H9 (cell line): ENCODE measurements around the gene MICALL1. TPM values are rescaled to one million over a fixed set of nuclear protein-coding genes. Genes with fewer than 3 reads are reported as not detected.
A peak's percentile ranks its signal among the peaks of the same experiment; 100 is the strongest.

Source experiments
- DNase-seq: peaks from one replicate; pipeline ENCODE4 v3.0.0-alpha.2; 2017
- H2AFZ ChIP-seq: one replicate; pipeline ENCODE4 v1.6.1; 2013; ENCODE audit warnings: mild to moderate bottlenecking, low read length, control low read depth, moderate library complexity
- H2AK5ac ChIP-seq: 2 replicates; pipeline ENCODE4 v1.6.1; 2013; ENCODE audit warnings: low read length, control low read depth, mixed read lengths; ENCODE audit not compliant: insufficient read length
- H2BK120ac ChIP-seq: one replicate; pipeline ENCODE4 v1.6.1; 2013; ENCODE audit warnings: low read depth, mild to moderate bottlenecking, low read length, control low read depth, inconsistent platforms; ENCODE audit not compliant: poor library complexity, severe bottlenecking
- H2BK12ac ChIP-seq: 2 replicates; pipeline ENCODE4 v1.6.1; 2013; ENCODE audit warnings: low read length, control low read depth, mixed read lengths, low read depth; ENCODE audit not compliant: insufficient read length
- H2BK15ac ChIP-seq: 2 replicates; pipeline ENCODE4 v1.6.1; 2013; ENCODE audit warnings: low read depth, low read length, control low read depth
- H2BK20ac ChIP-seq: one replicate; pipeline ENCODE4 v1.6.1; 2013; ENCODE audit warnings: low read depth, mild to moderate bottlenecking, low read length, control low read depth, inconsistent platforms; ENCODE audit not compliant: poor library complexity, severe bottlenecking
- H2BK5ac ChIP-seq: 2 replicates; pipeline ENCODE4 v1.6.1; 2013; ENCODE audit warnings: low read length, control low read depth, mixed read lengths; ENCODE audit not compliant: insufficient read length
- H3K14ac ChIP-seq: 2 replicates; pipeline ENCODE4 v1.6.1; 2013; ENCODE audit warnings: low read length, control low read depth; ENCODE audit not compliant: insufficient read depth
- H3K18ac ChIP-seq: 2 replicates; pipeline ENCODE4 v1.6.1; 2013; ENCODE audit warnings: low read depth, mild to moderate bottlenecking, mixed read lengths, low read length, control low read depth; ENCODE audit not compliant: insufficient read length
- H3K23ac ChIP-seq: 2 replicates; pipeline ENCODE4 v1.6.1; 2013; ENCODE audit warnings: low read length, control low read depth, mixed read lengths, low read depth; ENCODE audit not compliant: insufficient read length
- H3K23me2 ChIP-seq: 2 replicates; pipeline ENCODE4 v1.6.1; 2013; ENCODE audit warnings: low read depth, mild to moderate bottlenecking, mixed read lengths, low read length, control low read depth; ENCODE audit not compliant: insufficient read length, poor library complexity, severe bottlenecking
- H3K27ac ChIP-seq: 2 replicates; pipeline ENCODE4 v1.5.1; 2013; ENCODE audit warnings: low read length, control low read depth, mixed read lengths, low read depth; ENCODE audit not compliant: insufficient read length
- H3K27me3 ChIP-seq: 2 replicates; pipeline ENCODE4 v1.6.1; 2013; ENCODE audit warnings: low read length, control low read depth, inconsistent platforms; ENCODE audit not compliant: insufficient read depth
- H3K4ac ChIP-seq: 2 replicates; pipeline ENCODE4 v1.6.1; 2013; ENCODE audit warnings: low read depth, mild to moderate bottlenecking, control low read depth, inconsistent platforms, low read length, moderate library complexity
- H3K4me1 ChIP-seq: 2 replicates; pipeline ENCODE4 v1.6.1; 2013; ENCODE audit warnings: low read length, control low read depth, inconsistent platforms; ENCODE audit not compliant: insufficient read depth
- H3K4me2 ChIP-seq: 2 replicates; pipeline ENCODE4 v1.6.1; 2013; ENCODE audit warnings: low read length, control low read depth, mixed read lengths; ENCODE audit not compliant: insufficient read length, insufficient read depth
- H3K56ac ChIP-seq: 2 replicates; pipeline ENCODE4 v1.6.1; 2013; ENCODE audit warnings: low read depth, mild to moderate bottlenecking, mixed read lengths, low read length, control low read depth; ENCODE audit not compliant: insufficient read length
- H3K79me1 ChIP-seq: 2 replicates; pipeline ENCODE4 v1.6.1; 2013; ENCODE audit warnings: low read depth, mild to moderate bottlenecking, moderate library complexity, low read length, control low read depth, inconsistent platforms; ENCODE audit not compliant: insufficient read depth, poor library complexity, severe bottlenecking
- H3K79me2 ChIP-seq: 2 replicates; pipeline ENCODE4 v1.6.1; 2013; ENCODE audit warnings: low read length, control low read depth, inconsistent platforms; ENCODE audit not compliant: insufficient read depth
- H3K9ac ChIP-seq: 2 replicates; pipeline ENCODE4 v1.6.1; 2013; ENCODE audit warnings: low read length, control low read depth, mixed read lengths; ENCODE audit not compliant: insufficient read length; ENCODE audit errors: extremely low read depth
- H3K9me3 ChIP-seq: one replicate; pipeline ENCODE4 v1.6.1; 2013; ENCODE audit warnings: low read depth, low read length, inconsistent platforms; ENCODE audit not compliant: control insufficient read depth
- H3T11ph ChIP-seq: one replicate; pipeline ENCODE4 v1.6.1; 2013; ENCODE audit warnings: mild to moderate bottlenecking, low read length, control low read depth, inconsistent platforms
- H4K20me1 ChIP-seq: one replicate; pipeline ENCODE4 v1.6.1; 2013; ENCODE audit not compliant: control insufficient read depth, insufficient read length, insufficient read depth
- H4K5ac ChIP-seq: 2 replicates; pipeline ENCODE4 v1.6.1; 2013; ENCODE audit warnings: low read depth, mild to moderate bottlenecking, mixed read lengths, low read length, control low read depth; ENCODE audit not compliant: insufficient read length
- H4K8ac ChIP-seq: replicated peaks from 2 replicates; pipeline ENCODE4 v1.6.1; 2013; ENCODE audit warnings: low read length, control low read depth, mixed read lengths, low read depth; ENCODE audit not compliant: insufficient read length
- H4K91ac ChIP-seq: 2 replicates; pipeline ENCODE4 v1.6.1; 2013; ENCODE audit warnings: low read depth, mild to moderate bottlenecking, moderate library complexity, mixed read lengths, low read length, control low read depth; ENCODE audit not compliant: insufficient read length
- H3K27ac Mint-ChIP-seq, 3 experiments: 2 replicates in 2 of 3; 3 replicates in 1 of 3; pipeline ENCODE4 v1.8.0; 2020 to 2021; ENCODE audit warnings: mixed read lengths in 3 of 3, mild to moderate bottlenecking in 1 of 3, moderate library complexity in 1 of 3
- H3K27me3 Mint-ChIP-seq: 2 replicates; pipeline ENCODE4 v1.8.0; 2021; ENCODE audit warnings: low read depth, mild to moderate bottlenecking, moderate library complexity, mixed read lengths
- H3K36me3 Mint-ChIP-seq, 3 experiments: 2 replicates in 2 of 3; 3 replicates in 1 of 3; pipeline ENCODE4 v1.8.0; 2020 to 2021; ENCODE audit warnings: low read depth in 3 of 3, mixed read lengths in 3 of 3; ENCODE audit not compliant: insufficient read depth in 1 of 3
- H3K4me1 Mint-ChIP-seq, 2 experiments: 2 replicates each; pipeline ENCODE4 v1.8.0; 2020; ENCODE audit warnings: mixed read lengths in 2 of 2
- H3K4me3 Mint-ChIP-seq, 2 experiments: 2 replicates in 1 of 2; 3 replicates in 1 of 2; pipeline ENCODE4 v1.8.0; 2020 to 2021; ENCODE audit warnings: mild to moderate bottlenecking in 2 of 2, mixed read lengths in 2 of 2, moderate library complexity in 1 of 2
- H3K9me3 Mint-ChIP-seq, 2 experiments: 2 replicates in 1 of 2; 3 replicates in 1 of 2; pipeline ENCODE4 v1.8.0; 2020; ENCODE audit warnings: mild to moderate bottlenecking in 2 of 2, mixed read lengths in 2 of 2, moderate library complexity in 1 of 2
- WGBS: extraction: QIAGEN DNeasy Blood & Tissue Kit; methylation state at CpG from one replicate; pipeline ENCODE4 v1.1.7; 2013; ENCODE audit warnings: missing lambda C conversion rate, low lambda C conversion rate, mixed read lengths; ENCODE audit not compliant: insufficient read length; ENCODE audit errors: extremely low coverage; 5-methylcytosine and 5-hydroxymethylcytosine counted together
- total RNA-seq: library from RNA; stranded (reverse); gene quantifications from 2 replicates; pipeline ENCODE4 v1.2.1, GENCODE V29; 2021
- TF ChIP-seq, protein P1 (sequence below): fragments of 200-600 bp; sonication (generic); conservative IDR thresholded peaks from 3 replicates; pipeline ENCODE4 v1.8.0; 2021; ENCODE audit warnings: antibody characterized with exemption, mild to moderate bottlenecking

The MICALL1 gene
- total RNA-seq, 1 experiment from 2014 or later, result 33.3 TPM

DNA sequence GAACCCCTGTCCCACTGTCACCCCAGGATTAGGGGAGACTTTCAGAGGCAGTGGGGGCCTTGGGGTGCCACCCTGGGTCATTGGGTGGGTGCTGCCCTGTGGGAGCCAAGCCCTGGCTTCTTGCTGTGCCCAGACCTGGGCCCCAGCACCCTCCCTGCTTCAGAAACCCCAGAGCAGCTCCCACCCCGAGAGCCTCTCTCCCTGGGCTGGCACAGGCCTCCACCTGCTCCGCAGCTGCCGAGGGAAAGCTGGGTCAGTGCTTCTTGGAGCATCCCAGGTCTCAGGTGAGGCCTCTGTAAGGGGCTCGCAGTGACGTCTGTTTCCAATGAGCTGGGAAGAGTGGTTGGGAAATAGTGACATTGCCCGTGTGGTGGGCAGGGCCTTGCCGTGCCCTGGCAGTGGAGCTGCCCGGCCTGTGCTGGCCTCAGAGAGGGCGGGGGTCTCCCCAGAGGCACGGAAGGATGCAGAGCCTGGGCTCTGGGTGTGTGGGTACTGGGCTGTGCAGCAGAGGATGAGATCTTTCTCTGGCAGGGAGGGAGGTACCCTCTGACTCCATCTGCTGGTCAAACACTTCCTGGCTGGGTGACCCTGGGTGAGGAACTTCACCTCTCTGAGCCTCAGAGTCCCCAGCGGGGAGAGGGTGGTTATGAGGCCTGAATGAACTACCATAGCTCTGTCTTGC is 24.3 kb downstream of the MICALL1 start:
- H4K5ac ChIP-seq, result no peak overlapping the region
- H2BK20ac ChIP-seq, result no peak overlapping the region
- no peak overlapping the region for H3K18ac ChIP-seq
- no peaks in the 10 kb centered on the region for H4K20me1 ChIP-seq
- H4K91ac ChIP-seq, result no peak overlapping the region
- no peak overlapping the region for H3K27ac ChIP-seq
- no peak overlapping the region for H3K56ac ChIP-seq
- no peak overlapping the region for H2BK12ac ChIP-seq
- Mint-ChIP-seq H3K36me3 (peaks cover 0 to 58% (median 25%) of the 10 kb centered on the region in 3 experiments; a peak in 6 of 7 replicates), H3K27ac (no peak overlapping the region), H3K4me1 (peaks cover 8 to 9% of the 10 kb centered on the region in 2 experiments), H3K4me3 (no peak overlapping the region), H3K27me3 (no peaks in the 10 kb centered on the region), H3K9me3 (no peaks in the 10 kb centered on the region)
- H3K4me2 ChIP-seq, result no peak overlapping the region
- H3K23ac ChIP-seq, result no peak overlapping the region
- peak; percentile 56 for DNase-seq
- no peaks in the 10 kb centered on the region for H3K4me1 ChIP-seq
- H3K23me2 ChIP-seq, result no peaks in the 10 kb centered on the region
- H2AFZ ChIP-seq, result no peak overlapping the region
- H3K14ac ChIP-seq, result no peak overlapping the region
- WGBS, result no CpG with 5 or more reads among the region's 11 CpGs
- H3T11ph ChIP-seq, result no peak overlapping the region
- H2AK5ac ChIP-seq, result no peak overlapping the region
- no peak overlapping the region; the same call in 1 of the 2 replicates for H2BK15ac ChIP-seq
- H3K79me1 ChIP-seq, result no peaks in the 10 kb centered on the region
- no peaks in the 10 kb centered on the region for H3K27me3 ChIP-seq
- H3K9me3 ChIP-seq, result no peaks in the 10 kb centered on the region
- no peaks in the 10 kb centered on the region for H3K79me2 ChIP-seq
- TF ChIP-seq, protein P1, sequence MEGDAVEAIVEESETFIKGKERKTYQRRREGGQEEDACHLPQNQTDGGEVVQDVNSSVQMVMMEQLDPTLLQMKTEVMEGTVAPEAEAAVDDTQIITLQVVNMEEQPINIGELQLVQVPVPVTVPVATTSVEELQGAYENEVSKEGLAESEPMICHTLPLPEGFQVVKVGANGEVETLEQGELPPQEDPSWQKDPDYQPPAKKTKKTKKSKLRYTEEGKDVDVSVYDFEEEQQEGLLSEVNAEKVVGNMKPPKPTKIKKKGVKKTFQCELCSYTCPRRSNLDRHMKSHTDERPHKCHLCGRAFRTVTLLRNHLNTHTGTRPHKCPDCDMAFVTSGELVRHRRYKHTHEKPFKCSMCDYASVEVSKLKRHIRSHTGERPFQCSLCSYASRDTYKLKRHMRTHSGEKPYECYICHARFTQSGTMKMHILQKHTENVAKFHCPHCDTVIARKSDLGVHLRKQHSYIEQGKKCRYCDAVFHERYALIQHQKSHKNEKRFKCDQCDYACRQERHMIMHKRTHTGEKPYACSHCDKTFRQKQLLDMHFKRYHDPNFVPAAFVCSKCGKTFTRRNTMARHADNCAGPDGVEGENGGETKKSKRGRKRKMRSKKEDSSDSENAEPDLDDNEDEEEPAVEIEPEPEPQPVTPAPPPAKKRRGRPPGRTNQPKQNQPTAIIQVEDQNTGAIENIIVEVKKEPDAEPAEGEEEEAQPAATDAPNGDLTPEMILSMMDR, result peak; percentile 59
- H2BK120ac ChIP-seq, result no peak overlapping the region
- no peak overlapping the region for H3K9ac ChIP-seq
- H3K4ac ChIP-seq, result no peak overlapping the region
- H2BK5ac ChIP-seq, result no peak overlapping the region
- no peak overlapping the region for H4K8ac ChIP-seq
